Astrocyte (in vitro differentiated cells and primary cell): Measurements from ENCODE around the gene TBC1D2. TPM values are rescaled to one million over a fixed set of nuclear protein-coding genes. Genes with fewer than 3 reads are reported as not detected.

Experiments used
- DNase-seq: peaks from one replicate; pipeline ENCODE4 v3.0.0-alpha.2; 2010; ENCODE audit warnings: low read depth
- FAIRE-seq: peaks from 2 replicates; lab custom pipeline; 2011; peaks lifted over from hg19 to GRCh38; lab: Jason Lieb, UNC
- H2AFZ ChIP-seq: 2 replicates; pipeline ENCODE4 v1.6.0; 2012; ENCODE audit warnings: low read depth, low read length, inconsistent platforms
- H3K27ac ChIP-seq: 2 replicates; pipeline ENCODE4 v1.5.1; 2011; ENCODE audit warnings: low read depth, low read length, inconsistent platforms
- H3K27me3 ChIP-seq: 2 replicates; pipeline ENCODE4 v1.6.0; 2011; ENCODE audit warnings: low read length, inconsistent platforms; ENCODE audit not compliant: insufficient read depth
- H3K36me3 ChIP-seq: 2 replicates; pipeline ENCODE4 v1.5.1; 2011; ENCODE audit warnings: low read length, inconsistent platforms; ENCODE audit not compliant: insufficient read depth
- H3K4me1 ChIP-seq: 2 replicates; pipeline ENCODE4 v1.5.1; 2011; ENCODE audit warnings: low read length, inconsistent platforms; ENCODE audit not compliant: insufficient read depth
- H3K4me2 ChIP-seq: 2 replicates; pipeline ENCODE4 v1.6.0; 2012; ENCODE audit warnings: low read length, inconsistent platforms
- H3K4me3 ChIP-seq: 2 replicates; pipeline ENCODE4 v1.5.1; 2011; ENCODE audit warnings: low read depth, mild to moderate bottlenecking, low read length, inconsistent platforms; ENCODE audit not compliant: insufficient read depth
- H3K79me2 ChIP-seq: 2 replicates; pipeline ENCODE4 v1.6.0; 2012; ENCODE audit warnings: mild to moderate bottlenecking, low read length, inconsistent platforms; ENCODE audit not compliant: insufficient read depth
- H3K9ac ChIP-seq: 2 replicates; pipeline ENCODE4 v1.6.0; 2012; ENCODE audit warnings: mild to moderate bottlenecking, low read length, inconsistent platforms
- H3K9me3 ChIP-seq: 2 replicates; pipeline ENCODE4 v1.5.1; 2012; ENCODE audit warnings: low read depth, mild to moderate bottlenecking, low read length, inconsistent platforms; ENCODE audit not compliant: insufficient read depth
- H4K20me1 ChIP-seq: 2 replicates; pipeline ENCODE4 v1.6.0; 2012; ENCODE audit warnings: low read length, inconsistent platforms; ENCODE audit not compliant: insufficient read depth
- H3K27ac Mint-ChIP-seq: one replicate; pipeline ENCODE4 v1.8.0; 2021; ENCODE audit warnings: mild to moderate bottlenecking, mixed read lengths; ENCODE audit not compliant: unreplicated experiment
- H3K27me3 Mint-ChIP-seq: one replicate; pipeline ENCODE4 v1.8.0; 2021; ENCODE audit warnings: low read depth, mixed read lengths; ENCODE audit not compliant: unreplicated experiment
- H3K36me3 Mint-ChIP-seq: one replicate; pipeline ENCODE4 v1.8.0; 2021; ENCODE audit warnings: low read depth, mixed read lengths; ENCODE audit not compliant: unreplicated experiment
- H3K4me1 Mint-ChIP-seq: one replicate; pipeline ENCODE4 v1.8.0; 2021; ENCODE audit warnings: low read depth, mixed read lengths; ENCODE audit not compliant: unreplicated experiment
- H3K4me3 Mint-ChIP-seq: one replicate; pipeline ENCODE4 v1.8.0; 2021; ENCODE audit warnings: mild to moderate bottlenecking, moderate library complexity, mixed read lengths; ENCODE audit not compliant: unreplicated experiment
- H3K9me3 Mint-ChIP-seq: one replicate; pipeline ENCODE4 v1.8.0; 2021; ENCODE audit warnings: mild to moderate bottlenecking, mixed read lengths; ENCODE audit not compliant: unreplicated experiment
- CTCF ChIP-seq: IDR thresholded peaks from 2 replicates; pipeline ENCODE4 v1.5.1; 2011; ENCODE audit warnings: low read depth, mild to moderate bottlenecking, inconsistent platforms, low read length, moderate library complexity; ENCODE audit not compliant: insufficient read depth
- EZH2 ChIP-seq: IDR thresholded peaks from 2 replicates; pipeline ENCODE4 v1.6.1; 2012; ENCODE audit warnings: mild to moderate bottlenecking, low read length, inconsistent platforms; ENCODE audit not compliant: insufficient read depth
- total RNA-seq: library from RNA; stranded (reverse); gene quantifications from 2 replicates; pipeline ENCODE4 v1.2.1, GENCODE V29; 2021

TBC1D2 gene
- total RNA-seq, 1 donor from 2014 or later = 9.6 TPM

GRCh38 chr9:98162613-98163012 lies 92.8 kb downstream of the TBC1D2 start:
- no peak overlapping the region for H2AFZ ChIP-seq
- no peaks in the 10 kb centered on the region for H3K9me3 ChIP-seq
- no peak overlapping the region for H3K4me3 ChIP-seq
- Mint-ChIP-seq H3K9me3 (peaks cover 3% of the 10 kb centered on the region), H3K4me1 (no peaks in the 10 kb centered on the region), H3K27me3 (peaks cover 22% of the 10 kb centered on the region), H3K4me3 (no peak overlapping the region), H3K27ac (no peak overlapping the region), H3K36me3 (peaks cover 8% of the 10 kb centered on the region)
- H3K9ac ChIP-seq = no peak overlapping the region
- DNase-seq (no peak), FAIRE-seq (no peak)
- H3K4me1 ChIP-seq = no peaks in the 10 kb centered on the region
- no peaks in the 10 kb centered on the region for H3K79me2 ChIP-seq
- H3K36me3 ChIP-seq = no peaks in the 10 kb centered on the region
- no peak for TF ChIP-seq EZH2
- no peak for TF ChIP-seq CTCF
- no peak overlapping the region for H3K4me2 ChIP-seq
- no peaks in the 10 kb centered on the region for H4K20me1 ChIP-seq
- no peak overlapping the region for H3K27ac ChIP-seq
- H3K27me3 ChIP-seq = no peaks in the 10 kb centered on the region

GRCh38 chr9:98161851-98162250 lies 93.6 kb downstream of the TBC1D2 start:
- no peak overlapping the region for H3K4me3 Mint-ChIP-seq

More at GRCh38 chr9:98161851-98162250, 93.6 kb downstream of the TBC1D2 start:
- peaks cover 22% of the 10 kb centered on the region for H3K27me3 Mint-ChIP-seq
- H3K36me3 ChIP-seq = no peaks in the 10 kb centered on the region
- H4K20me1 ChIP-seq = no peaks in the 10 kb centered on the region
- no peak overlapping the region for H3K4me3 ChIP-seq
- FAIRE-seq = no peak
- H3K4me2 ChIP-seq = no peak overlapping the region
- H3K79me2 ChIP-seq = no peaks in the 10 kb centered on the region
- H3K9me3 ChIP-seq = no peaks in the 10 kb centered on the region
- peaks cover 8% of the 10 kb centered on the region for H3K36me3 Mint-ChIP-seq
- TF ChIP-seq CTCF (no peak), EZH2 (no peak)
- DNase-seq = no peak
- H3K27ac Mint-ChIP-seq = no peak overlapping the region
- no peak overlapping the region for H2AFZ ChIP-seq
- peaks cover 3% of the 10 kb centered on the region for H3K9me3 Mint-ChIP-seq
- no peak overlapping the region for H3K9ac ChIP-seq
- H3K27ac ChIP-seq = no peak overlapping the region
- no peaks in the 10 kb centered on the region for H3K4me1 Mint-ChIP-seq
- no peaks in the 10 kb centered on the region for H3K27me3 ChIP-seq
- no peaks in the 10 kb centered on the region for H3K4me1 ChIP-seq
